ENCODE results near the gene HIPK2.
A peak's percentile ranks its signal among the peaks of the same experiment; 100 is the strongest.

Gene HIPK2

DNA sequence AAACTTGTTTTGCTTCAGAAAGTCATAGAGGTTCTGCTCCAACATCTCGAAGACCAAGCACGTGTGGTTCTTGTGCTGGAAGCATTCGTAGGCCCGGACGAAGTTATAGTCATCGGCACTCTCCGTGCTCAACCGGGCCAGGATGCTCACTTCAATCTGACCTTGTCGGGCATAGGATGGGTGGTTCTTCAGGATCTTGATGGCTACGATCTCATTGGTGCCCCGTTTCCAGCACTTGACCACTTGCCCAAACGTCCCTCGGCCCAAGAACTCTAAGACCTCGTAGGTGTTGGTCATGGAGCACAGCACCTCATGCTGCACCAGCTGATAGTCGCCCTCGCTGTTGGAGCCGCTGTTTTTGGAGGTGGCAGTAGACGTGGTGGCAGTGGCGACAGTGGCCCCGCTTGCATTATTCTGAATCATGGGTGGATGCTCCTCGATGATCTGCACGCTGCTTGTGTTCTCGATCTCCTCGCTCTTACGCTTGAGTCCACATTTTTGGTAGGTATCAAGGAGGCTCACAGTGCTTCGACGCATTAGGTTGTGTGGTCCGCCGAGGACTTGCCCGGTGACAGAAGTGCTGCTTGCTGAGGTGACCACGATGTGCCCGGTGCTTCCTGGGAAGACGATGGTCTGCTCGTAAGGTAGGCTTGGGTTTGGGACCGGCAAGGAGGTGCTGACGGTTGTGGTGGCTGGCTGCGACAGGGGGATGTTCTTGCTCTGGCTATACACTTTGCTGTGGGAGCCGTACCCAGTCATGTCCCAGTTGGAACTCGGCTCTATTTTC, 61.4 kb downstream of the HIPK2 start:
- no peak for DNase-seq

DNA sequence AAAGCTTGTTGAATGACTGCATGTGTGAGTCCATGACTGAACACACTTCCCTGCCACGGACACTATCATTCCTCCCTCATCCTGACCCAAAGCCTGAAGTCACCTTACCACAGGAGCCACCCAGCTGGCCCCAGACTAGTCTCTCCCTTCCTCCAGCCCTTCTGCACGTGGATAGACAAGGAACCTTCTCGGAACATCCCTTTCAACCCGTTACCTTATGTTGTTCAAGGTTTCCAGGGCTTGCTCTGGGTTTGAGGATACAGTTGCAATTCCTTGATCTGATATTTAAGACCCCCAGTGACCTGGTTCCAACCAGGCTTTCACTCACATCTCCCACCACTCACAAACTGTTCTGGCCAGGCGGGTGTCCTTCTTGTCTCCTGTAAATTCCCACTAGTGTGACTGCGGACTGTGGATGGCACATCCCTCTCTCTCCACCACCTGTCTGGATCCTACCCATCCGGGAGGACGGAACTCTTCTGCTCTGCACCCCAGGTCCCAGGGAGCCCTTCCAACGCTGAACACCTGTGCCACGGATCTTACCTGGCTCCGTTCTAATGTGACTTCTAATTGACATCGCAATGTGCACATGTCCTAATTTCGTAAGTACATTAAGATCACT, 62.5 kb downstream of the HIPK2 start:
- DNase-seq = no peak

DNA sequence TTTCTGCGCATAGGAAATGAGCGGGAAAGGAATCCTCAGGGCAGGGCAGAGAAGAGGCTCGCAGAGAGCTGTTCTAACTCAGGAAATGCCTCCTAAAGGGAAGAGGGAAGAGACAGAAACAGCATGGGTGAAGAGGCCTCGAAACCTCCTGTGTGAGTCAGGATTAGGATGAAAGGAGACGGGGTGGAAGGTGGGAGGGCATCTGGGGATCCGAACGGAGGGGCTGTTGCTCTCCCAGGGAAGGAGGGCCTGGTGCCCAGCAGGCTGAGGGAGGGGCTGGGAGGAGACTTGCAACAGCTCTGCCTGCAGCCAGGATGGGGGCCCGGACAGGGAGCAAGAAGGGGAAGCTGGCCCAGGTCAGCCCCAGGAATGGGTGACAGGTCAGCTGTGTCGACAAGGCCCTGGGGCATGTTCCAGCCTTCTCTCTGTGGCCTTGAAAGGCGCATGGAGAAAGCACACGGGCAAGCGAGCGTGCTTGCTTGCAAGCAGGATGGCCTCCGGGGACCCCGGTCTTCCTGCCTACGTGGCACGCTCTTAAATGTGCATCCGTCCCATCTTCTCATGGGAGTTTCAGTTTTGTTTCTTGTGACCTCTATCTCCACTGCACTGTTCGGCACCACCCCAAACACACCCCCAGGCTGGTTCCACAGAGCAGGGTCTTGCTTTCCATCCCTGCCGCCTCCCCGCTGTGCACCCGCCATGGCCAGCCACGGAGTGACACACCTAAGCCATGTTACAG, 63.5 kb downstream of the HIPK2 start:
- DNase-seq = peak in 1 of 56 donors; percentile 16

DNA sequence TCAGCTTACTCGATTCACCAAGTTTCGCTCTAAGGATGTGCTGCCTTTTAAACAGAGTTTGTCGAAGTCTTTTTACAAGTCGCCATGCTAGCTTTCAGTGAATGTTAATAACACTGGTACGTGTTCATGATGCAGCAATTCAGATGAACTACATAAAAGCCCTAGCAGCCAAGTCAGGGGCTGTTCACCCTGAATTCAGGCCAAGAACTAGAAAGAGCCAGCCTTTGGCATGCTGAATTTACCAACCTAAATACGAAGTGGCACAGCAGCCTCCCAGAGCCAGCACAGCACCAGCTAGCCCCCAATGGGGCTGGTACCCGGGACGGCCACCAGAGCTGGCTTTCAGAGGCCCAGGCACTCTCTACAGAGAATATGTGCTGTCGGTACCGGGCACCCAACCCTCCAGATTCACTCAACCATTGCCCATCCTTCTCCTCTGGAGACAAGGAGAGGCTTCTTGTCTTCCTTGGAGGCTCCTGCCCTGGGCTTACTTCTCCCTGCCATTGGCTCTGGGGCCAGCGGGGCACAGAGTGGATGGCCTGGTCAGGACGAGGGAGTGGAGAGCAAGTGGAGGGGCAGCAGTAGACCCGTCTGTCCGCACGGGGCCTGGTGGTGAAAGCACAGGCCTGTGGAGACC, 64.2 kb downstream of the HIPK2 start:
- no peak for DNase-seq

DNA sequence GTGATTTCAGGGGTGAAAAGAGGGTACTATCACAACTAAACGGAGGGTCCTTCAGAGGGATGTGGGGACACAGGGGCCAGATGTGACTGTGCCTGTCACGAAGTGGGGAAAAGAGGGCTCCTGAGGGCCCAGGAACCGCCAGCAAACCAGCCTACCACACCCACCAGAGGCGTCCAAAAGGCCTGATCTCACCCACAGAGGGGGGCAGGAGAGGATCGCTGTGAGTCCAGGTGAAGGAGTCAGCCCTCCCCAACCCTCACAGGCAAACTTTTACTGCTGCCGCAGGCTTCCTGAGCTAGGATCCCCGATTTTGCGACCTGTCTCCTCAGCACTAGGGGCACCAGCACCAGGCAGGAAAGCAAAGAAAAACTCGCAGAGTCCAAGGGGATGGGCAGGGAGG, 64.7 kb downstream of the HIPK2 start:
- no peak for DNase-seq

DNA sequence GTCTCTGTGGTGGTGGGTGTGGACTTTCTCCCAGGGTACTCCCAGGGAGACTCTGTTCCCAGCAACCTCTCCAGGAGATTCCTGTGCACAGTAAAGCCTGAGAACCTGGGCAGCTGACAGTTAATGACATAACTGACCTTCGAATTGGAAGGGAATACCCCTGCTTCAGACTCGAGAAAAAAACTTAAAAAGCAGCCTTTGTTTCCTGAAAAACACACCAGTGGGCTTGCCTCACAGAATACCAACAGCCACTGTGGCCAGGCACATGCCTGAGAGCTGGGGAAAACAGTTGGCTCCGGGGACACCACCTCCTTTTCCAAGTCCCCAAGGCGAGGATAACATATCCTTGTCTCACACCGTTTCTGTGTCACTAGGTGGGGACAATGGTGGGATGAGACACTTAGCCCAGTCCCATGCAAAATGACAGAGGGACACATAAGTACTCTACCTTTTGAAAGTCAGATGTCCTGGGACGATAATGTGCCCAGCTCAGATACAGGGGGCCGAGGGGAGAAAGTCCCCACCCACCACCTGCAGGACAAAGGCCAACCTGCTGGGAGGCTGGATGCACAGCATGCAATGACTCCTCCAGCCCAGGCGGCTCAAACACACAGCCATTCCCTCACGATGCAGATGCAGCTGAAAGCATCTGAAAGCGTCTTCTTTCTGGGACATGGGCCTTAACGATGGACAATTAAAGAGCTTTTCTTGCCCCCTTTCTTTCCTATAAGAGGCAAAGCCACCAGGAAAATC, 65.6 kb downstream of the HIPK2 start:
- peak in 10 of 56 donors; percentile 17 to 40 (median 24) for DNase-seq

DNA sequence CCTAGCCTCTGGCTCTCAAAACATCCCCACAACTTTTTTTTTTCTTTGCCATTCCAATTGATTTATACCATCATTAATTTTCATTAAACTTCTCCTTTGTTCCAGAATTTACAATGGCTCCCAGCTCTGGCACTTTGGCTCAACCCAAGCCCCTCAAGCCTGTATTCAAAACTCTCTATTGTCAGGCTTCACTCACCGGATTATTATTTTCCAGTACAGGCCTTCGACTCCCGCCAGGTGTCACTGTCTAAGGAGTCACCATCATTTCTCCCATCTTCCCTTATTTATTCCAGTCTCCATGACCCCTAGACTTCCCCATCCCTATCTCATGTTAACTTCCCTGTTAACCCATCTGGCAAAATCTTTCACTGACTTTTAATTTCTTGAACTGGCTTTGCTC, 67.8 kb downstream of the HIPK2 start:
- DNase-seq = no peak

DNA sequence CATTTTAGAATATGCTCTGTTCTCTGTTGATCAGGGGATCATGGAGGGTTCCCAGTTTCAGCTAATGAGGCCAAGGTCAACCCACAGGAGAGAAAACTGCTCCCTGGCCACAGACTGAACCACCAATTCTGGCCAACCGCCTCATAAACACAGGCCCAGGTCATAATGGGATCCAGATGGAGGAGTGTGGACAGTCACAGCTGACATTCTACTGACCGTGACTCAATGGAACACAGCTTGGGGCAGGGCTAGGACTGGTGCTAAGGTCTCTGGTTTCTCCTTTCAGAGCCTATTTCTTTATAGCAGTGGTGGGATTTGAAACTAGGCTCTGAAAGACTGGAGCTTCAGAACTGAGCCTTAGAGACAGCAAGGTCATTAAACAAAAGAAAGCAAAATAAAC, 68.3 kb downstream of the HIPK2 start:
- DNase-seq = no peak

DNA sequence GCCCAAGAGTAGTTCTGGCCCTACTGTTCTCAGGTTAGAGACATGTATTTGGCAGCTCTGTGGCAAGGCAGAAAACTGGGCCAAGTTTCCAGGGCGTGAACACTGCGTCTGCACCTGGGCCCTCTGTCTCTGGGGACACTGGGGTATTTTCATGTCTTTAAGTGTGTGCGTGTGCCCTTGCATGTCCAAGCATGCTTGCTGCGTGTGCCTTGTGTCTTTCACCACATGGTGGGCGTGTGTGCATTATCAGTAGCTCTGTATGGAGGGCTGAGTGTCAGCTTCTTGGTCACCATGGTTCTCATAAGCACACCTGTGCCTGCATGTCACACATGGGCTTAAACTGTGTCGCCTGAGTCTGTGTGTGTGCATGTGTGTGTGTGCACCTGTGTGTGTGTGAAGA, 69.3 kb downstream of the HIPK2 start:
- no peak for DNase-seq

DNA sequence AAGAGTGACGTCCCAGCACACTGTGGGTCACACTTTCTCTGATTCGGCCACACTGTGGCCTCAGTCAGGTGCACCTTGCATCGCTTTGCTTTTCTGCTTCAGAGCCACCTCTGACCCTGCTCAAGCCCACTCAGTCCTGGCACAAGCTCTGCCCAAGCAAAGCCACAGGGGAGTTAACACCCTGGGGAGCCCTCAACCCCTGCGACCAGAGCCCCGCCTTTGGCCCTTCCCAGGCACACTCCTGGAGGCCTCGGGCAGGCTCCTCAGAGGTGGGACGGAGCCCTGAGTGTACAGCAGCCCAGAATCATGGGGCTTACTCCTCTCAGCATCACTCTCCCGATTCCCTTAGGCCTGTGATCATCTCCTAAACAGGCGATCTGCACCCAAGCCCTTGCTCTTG, 71.0 kb downstream of the HIPK2 start:
- DNase-seq = no peak

DNA sequence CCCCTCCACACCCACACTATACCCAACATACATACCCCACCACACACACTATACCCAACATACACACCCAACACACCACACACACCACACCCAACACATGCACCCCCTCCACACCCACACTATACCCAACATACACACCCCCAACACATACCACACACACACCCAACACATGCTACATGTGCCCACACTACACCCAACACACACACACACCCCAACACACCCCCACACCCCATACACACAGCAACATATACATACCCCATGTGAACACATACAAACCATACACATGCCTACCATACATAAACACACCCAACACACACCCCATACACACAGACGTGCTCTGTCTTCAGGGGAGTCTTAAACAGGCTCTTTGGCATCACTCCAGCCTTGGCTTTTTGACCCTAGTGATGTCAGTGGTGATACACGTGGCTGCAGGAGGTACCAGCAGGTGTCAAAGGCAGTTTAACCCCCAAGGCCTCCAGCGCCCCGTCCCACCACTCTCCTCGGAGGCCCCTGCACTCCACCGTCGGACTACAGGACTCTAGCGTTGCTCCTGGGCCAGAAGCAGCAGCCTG, 73.4 kb downstream of the HIPK2 start:
- no peak for DNase-seq

DNA sequence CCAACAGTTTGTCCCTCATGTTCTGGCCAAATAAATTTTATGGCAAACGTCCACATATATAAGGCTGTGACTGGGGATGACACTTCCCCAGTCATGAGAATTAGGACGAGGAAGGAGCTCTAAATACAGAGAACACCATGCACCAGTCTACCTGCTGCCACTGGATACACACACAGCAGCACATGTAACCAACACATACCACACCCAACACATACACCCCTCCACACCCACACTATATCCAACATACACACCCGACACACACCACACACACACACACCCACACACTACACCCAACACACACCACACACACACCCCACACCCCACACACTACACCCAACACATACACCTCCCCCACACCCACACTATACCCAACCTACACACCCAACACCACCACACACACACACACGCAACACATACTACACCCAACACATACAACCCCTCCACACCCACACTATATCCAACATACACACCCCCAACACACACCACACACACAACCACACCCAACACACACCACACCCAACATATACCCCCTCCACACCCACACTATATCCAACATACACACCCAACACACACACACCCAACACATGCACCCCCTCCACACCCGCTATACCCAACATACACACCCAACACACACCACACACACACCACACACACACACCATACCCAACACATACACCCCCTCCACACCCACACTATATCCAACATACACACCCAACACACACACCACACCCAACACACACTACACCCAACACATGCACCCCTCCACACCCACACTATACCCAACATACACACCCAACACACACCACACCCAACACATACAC, 74.1 kb downstream of the HIPK2 start:
- DNase-seq = no peak

DNA sequence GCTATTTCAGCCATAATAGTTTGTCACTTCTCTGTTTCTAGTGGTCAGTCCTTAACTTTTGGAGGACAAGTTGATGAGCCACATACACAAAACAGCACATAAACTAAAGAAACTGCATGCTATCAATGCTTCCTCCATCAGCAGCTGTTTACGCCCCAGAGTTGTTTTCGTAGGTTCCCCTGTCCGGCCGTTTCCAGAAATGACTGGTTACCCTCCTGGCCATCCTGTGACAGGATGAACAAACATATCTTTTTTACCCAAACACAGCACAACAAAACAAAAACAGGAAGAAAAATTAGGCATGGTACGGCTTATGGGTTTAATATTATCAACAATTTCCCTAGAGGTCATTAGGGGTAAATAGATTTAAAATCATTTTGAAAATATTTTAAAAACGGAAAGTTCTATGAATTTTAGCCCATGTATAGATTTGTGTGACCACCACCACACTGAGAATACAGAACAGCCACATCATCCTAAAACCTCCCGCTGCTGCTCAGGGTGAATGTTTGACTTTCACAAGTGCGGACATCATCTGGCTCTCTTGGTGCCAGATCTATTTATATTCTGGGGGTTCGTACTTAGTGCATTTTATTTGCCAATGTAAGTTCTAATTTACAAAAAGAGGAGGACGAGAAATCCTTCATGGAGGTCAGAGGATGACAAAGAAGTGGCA, 74.8 kb downstream of the HIPK2 start:
- DNase-seq = no peak

DNA sequence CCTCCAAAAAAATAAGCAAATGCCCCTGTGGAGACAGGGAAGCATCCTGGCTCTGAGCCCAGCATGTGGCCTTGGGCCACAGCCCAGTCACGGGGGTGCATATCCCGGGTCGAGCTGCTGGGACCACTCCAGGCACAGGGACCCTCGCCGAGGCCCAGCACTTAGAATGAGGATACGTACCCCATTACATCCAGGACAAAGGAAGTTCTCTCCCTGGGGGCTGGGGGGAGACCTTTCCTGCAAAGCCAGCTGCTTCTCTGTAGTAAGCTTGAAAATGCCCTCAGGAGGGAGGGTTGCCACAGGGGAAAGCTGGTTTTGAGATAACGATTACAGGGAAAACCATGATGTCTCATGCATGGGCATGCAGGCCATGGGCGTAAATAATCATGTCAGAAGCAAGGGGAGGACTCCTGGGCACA, 75.5 kb downstream of the HIPK2 start:
- peak in 15 of 56 donors; percentile 28 to 70 (median 46) for DNase-seq

DNA sequence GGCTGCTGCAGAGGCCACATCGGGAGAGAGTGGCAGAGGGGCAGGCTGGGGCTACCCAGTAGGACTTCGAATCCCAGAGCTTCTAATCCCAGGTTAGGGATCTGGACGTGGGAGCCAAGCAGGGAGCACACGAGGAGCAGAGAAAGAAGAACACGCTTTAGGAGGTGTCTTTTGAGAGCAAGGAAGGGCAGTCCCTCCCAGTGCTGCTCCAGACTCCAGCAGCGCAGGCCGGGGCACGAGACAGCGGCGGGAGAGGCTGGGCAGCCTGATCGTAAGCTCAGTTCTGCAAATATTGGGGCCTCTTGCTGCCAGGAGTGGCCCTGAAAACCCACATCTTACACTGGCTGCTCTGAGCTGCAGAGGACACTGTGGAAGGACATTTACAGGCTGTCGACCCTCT, 75.9 kb downstream of the HIPK2 start:
- DNase-seq = peak in 3 of 56 donors; percentile 54 to 70 (median 59)

DNA sequence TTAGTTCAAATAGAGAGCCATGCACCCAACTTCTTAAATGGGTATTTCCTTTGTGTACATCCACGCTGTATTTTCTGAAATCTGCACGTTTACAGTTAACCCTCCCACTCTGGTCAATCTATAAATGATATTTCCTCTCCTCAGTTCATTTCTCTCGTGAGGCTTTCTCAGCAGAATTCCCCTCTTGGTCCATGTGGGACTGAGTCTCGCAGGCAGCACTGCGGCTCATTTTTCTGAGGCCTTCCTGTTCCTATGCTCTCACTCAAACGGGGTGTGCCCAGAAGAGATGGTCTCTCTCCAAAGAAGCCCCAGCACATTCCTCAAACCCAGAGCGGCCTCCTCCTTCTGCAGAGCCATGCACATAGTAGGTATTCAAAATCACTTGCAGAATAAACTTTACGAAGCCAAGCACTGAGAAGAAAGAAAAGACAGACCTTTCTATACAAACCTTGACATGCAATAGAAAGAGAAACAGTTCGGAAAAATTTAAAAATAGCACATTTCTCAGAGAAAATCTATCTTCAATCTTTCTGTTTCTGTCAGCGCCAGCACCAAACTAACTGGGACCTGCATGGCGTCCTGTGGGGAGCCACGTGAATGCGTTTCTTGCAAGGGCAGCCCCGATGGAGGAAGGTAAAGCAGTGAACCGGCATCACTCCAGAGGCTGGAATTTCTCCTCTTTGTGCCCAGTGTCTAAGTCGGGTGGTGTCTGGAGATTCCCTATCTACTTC, 77.1 kb downstream of the HIPK2 start:
- DNase-seq = no peak

DNA sequence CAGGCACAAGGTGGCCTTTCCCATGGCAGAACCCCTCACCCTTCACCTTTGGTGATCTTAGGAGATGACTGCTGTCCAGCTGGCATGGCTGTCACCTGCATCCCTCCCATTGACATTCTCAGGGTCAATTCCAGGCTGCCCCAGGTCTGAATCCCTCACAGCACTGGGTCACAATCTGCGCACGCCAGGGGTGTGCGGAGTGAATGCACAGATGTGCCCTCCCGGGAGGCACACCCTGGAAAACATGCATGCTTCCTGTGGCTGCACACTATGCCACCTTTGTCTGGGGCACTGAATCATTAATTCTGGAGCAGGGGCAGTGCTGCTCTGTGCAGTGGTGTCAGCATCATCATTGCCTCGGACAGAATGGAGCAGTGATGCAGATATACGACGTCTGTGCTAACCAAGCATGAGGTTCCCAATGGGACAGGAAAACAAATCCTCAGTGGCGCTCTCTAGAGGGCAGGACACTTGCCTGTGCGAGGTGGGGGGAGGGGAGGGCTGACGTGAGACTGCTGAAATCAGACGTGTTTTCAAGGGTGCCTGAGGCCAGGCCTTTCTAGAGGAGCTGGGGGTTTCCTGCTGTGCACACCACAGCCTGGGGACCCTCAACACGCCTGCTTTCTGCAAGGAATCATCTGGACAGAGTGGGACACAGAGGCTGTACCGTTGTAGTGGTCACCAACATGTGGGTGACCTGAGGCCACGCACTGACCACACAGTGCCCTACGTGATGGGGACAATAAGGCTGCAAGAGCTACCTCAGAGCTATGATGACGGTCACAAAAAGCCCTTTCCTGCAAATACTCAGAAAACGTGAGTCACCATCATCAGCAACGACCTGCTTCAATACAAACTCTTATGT, 77.9 kb downstream of the HIPK2 start:
- peak in 2 of 56 donors; percentile 23 to 27 for DNase-seq

DNA sequence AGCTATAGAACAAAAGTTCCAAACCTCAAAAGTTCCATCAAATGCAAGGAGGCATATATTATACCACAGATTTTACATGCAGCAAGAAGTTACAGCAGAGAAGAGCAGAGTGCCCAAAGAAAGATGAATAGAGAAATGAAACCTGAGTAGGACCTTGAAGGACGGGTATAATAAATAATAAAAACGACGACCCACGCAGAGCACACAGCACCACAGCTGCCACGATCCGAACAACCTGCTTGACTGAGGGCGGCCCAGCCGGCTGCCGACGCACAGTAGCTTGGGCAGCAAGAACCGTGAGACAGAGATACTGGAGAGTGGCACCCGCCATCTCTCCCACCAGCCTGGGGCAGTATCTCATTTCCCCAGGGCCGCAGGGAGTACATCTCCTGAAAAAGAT, 79.0 kb downstream of the HIPK2 start:
- no peak for DNase-seq

All from amygdala (tissue), 56 donors.